K562 (cell line): Measurements from ENCODE around the gene OR6Y1. TPM values are rescaled to one million over a fixed set of nuclear protein-coding genes. Genes with fewer than 3 reads are reported as not detected.

Source experiments
- ATAC-seq: fragments of 200-7000 bp; cut with Tn5 transposase; 3 replicates; pipeline ENCODE4 v1.9.1; 2020; ENCODE audit warnings: moderate library complexity
- BruUV-seq: library from RNA; stranded (reverse); fragments of 400-500 nt; replicated peaks from 2 replicates; lab custom pipeline; 2021; lab: Mats Ljungman, UMichigan
- CTCF ChIA-PET: fragments of 300-600 bp; formaldehyde crosslinking; extraction: SDS; loops from one replicate; lab custom pipeline; 2021; ENCODE audit warnings: low intra/inter-chr PET ratio; lab: Yijun Ruan, JAX
- POLR2A ChIA-PET: fragments of 300-600, 350-650 bp; sonication (Branson Sonifier 250); formaldehyde crosslinking; extraction: SDS; loops from one replicate; lab custom pipeline; 2021; ENCODE audit warnings: antibody characterized with exemption, inconsistent platforms; lab: Yijun Ruan, JAX
- DNase-seq, 4 experiments: peaks; one replicate each; pipeline versions ENCODE4 v3.0.0 to v3.0.0-alpha.2; 2011 to 2018; ENCODE audit warnings: low spot score in 3 of 4, mixed read lengths in 3 of 4; ENCODE audit errors: extremely low read depth in 1 of 4
- FAIRE-seq: peaks from 2 replicates; lab custom pipeline; 2011; peaks lifted over from hg19 to GRCh38; lab: Jason Lieb, UNC
- H2AFZ ChIP-seq: 2 replicates; pipeline ENCODE4 v1.6.0; 2011; ENCODE audit warnings: low read depth, low read length, control low read depth, inconsistent platforms
- H3K27ac ChIP-seq: fragments of 200-600 bp; 3 replicates; pipeline ENCODE4 v1.8.0; 2011; ENCODE audit warnings: low read depth, mild to moderate bottlenecking, control low read depth, inconsistent platforms, low read length, moderate library complexity, mixed read lengths; ENCODE audit errors: extremely low read depth
- H3K27me3 ChIP-seq, 2 experiments: fragments of 300-600 bp in 1 of 2; 2 replicates in 1 of 2; 3 replicates in 1 of 2; pipeline versions ENCODE4 v1.6.0 to v1.8.0; 2011; ENCODE audit warnings: inconsistent platforms in 2 of 2, low read length in 2 of 2, mild to moderate bottlenecking in 1 of 2, mixed read lengths in 1 of 2, moderate library complexity in 1 of 2; ENCODE audit not compliant: control insufficient read depth in 2 of 2, insufficient read depth in 2 of 2
- H3K36me3 ChIP-seq: fragments of 300-600 bp; 3 replicates; pipeline ENCODE4 v1.8.0; 2011; ENCODE audit warnings: mild to moderate bottlenecking, low read length, inconsistent platforms; ENCODE audit not compliant: control insufficient read depth, insufficient read depth
- H3K4me1 ChIP-seq, 2 experiments: fragments of 200-600 bp in 1 of 2; replicated peaks in 1 of 2; 2 replicates in 1 of 2; 3 replicates in 1 of 2; pipeline versions ENCODE4 v1.5.1 to v1.8.0; 2011; ENCODE audit warnings: inconsistent platforms in 2 of 2, low read length in 2 of 2, mild to moderate bottlenecking in 1 of 2, mixed read lengths in 1 of 2, moderate library complexity in 1 of 2; ENCODE audit not compliant: control insufficient read depth in 2 of 2, insufficient read depth in 2 of 2
- H3K4me2 ChIP-seq: 2 replicates; pipeline ENCODE4 v1.6.1; 2011; ENCODE audit warnings: low read length, control low read depth, inconsistent platforms, mixed read lengths; ENCODE audit not compliant: insufficient read depth
- H3K4me3 ChIP-seq: fragments of 200-600 bp; sonication (generic), shearing (Covaris generic); 2 replicates; pipeline ENCODE4 v1.5.1; 2016; ENCODE audit warnings: control low read depth, inconsistent platforms
- H3K79me2 ChIP-seq: fragments of 200-600 bp; 3 replicates; pipeline ENCODE4 v1.8.0; 2011; ENCODE audit warnings: low read length, inconsistent platforms; ENCODE audit not compliant: control insufficient read depth, insufficient read depth
- H3K9ac ChIP-seq, 2 experiments: 2 replicates each; pipeline versions ENCODE4 v1.6.0 to v1.6.1; 2011; ENCODE audit warnings: low read depth in 2 of 2, low read length in 2 of 2, control low read depth in 1 of 2, inconsistent platforms in 1 of 2, mild to moderate bottlenecking in 1 of 2, mixed read lengths in 1 of 2; ENCODE audit not compliant: insufficient read depth in 1 of 2
- H3K9me1 ChIP-seq: one replicate; pipeline ENCODE4 v1.6.0; 2011; ENCODE audit warnings: inconsistent platforms, mild to moderate bottlenecking, low read length, moderate library complexity; ENCODE audit not compliant: control insufficient read depth, insufficient read depth
- H3K9me3 ChIP-seq: replicated peaks from 2 replicates; pipeline ENCODE4 v1.5.1; 2011; ENCODE audit warnings: low read depth, low read length, inconsistent platforms; ENCODE audit not compliant: control insufficient read depth, insufficient read depth
- H4K20me1 ChIP-seq: replicated peaks from 2 replicates; pipeline ENCODE4 v1.6.1; 2011; ENCODE audit warnings: low read length, inconsistent platforms, mixed read lengths; ENCODE audit not compliant: control insufficient read depth, insufficient read depth
- ETS2 ChIP-seq: IDR thresholded peaks from 2 replicates; pipeline ENCODE4 v1.6.1; 2016; ENCODE audit warnings: borderline replicate concordance, missing genetic modification characterization, mild to moderate bottlenecking, moderate library complexity, missing compliant biosample characterization; ENCODE audit not compliant: poor library complexity, severe bottlenecking
- HNRNPUL1 ChIP-seq: fragments of 200-400 bp; formaldehyde crosslinking; IDR thresholded peaks from 2 replicates; pipeline ENCODE4 v1.6.1; 2017; ENCODE audit warnings: low read length
- POLR3G ChIP-seq: IDR thresholded peaks from 2 replicates; pipeline ENCODE4 v1.6.1; 2011; ENCODE audit not compliant: insufficient read length, insufficient replicate concordance; ENCODE audit errors: extremely low read depth
- SAFB ChIP-seq: fragments of 200-400 bp; formaldehyde crosslinking; IDR thresholded peaks from 2 replicates; pipeline ENCODE4 v1.6.1; 2017; ENCODE audit warnings: low read depth, low read length, borderline replicate concordance
- WGBS: fragments of 100-300 bp; shearing (Covaris generic); methylation state at CpG from one replicate; pipeline ENCODE4 v1.1.6; 2016; ENCODE audit warnings: low coverage, mixed read lengths; ENCODE audit not compliant: insufficient coverage; ENCODE audit errors: missing lambda C conversion rate; 5-methylcytosine and 5-hydroxymethylcytosine counted together
- in situ Hi-C: fragments of 300-500 bp; cut with MboI; formaldehyde crosslinking; loops from 4 replicates; pipeline ENCODE4 v1.15.0; 2018; ENCODE audit warnings: inconsistent platforms, mixed read lengths
- intact Hi-C: fragments of 100-400 bp; cut with micrococcal nuclease; formaldehyde crosslinking; loops from 2 replicates; pipeline ENCODE4 v1.14.2; 2022
- polyA plus RNA-seq, 8 experiments: library from polyadenylated mRNA; depleted of rRNA in 4 of 8; stranded (reverse) in 5 of 8; unstranded in 3 of 8; fragments of >200 nt; fragmentation: Nextera tagmentation in 2 of 8; fragmentation: Illumina TruSeq in 1 of 8; extraction: Ambion mirVana in 2 of 8; extraction: Trizol in 1 of 8; gene quantifications; 2 replicates each; pipeline versions ENCODE4 v1.2.1 to v1.2.3, GENCODE V29; 2011 to 2014; ENCODE audit warnings: inconsistent platforms in 1 of 8, missing spikeins in 1 of 8
- total RNA-seq, 7 experiments: library from RNA; depleted of rRNA in 6 of 7; stranded (reverse); fragments of >200 nt in 6 of 7; fragmentation: Illumina TruSeq in 2 of 7; extraction: Trizol in 2 of 7; gene quantifications; 2 replicates each; pipeline versions ENCODE4 v1.2.1 to v1.2.3, GENCODE V29; 2011 to 2021; ENCODE audit warnings: low replicate concordance in 1 of 7
- TF ChIP-seq, protein P1 (sequence below), 2 experiments: fragments of 450-650 bp in 1 of 2; sonication (generic) in 1 of 2; formaldehyde crosslinking; conservative IDR thresholded peaks; 2 replicates each; pipeline versions ENCODE4 v1.4.0 to v1.8.1; 2020 to 2022; ENCODE audit warnings: mild to moderate bottlenecking in 1 of 2, missing genetic modification reagents in 1 of 2

OR6Y1 gene
- total and polyA plus RNA-seq, 9 of the 15 experiments (the other 6 are each of a cell fraction or from before 2014, with no cell fraction given) = not detected

DNA sequence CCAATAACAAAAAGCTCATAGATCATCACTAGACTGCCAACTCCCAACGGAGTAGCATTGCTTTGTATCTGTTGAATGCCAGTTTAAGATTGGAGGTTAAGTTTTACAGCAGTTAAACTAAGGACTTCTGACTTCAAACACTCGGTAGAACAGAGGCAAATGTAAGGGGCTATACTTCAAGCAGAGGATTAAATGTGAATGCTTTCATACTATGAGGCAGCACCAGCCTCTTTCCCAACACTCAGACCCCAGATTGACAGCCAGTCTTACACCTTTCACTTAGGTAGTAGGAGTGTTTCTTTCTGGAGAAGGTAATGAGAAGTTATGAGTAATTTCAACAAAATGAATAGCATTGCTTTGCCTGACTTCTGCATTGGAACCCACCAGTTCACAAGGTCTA, 59.4 kb downstream of the OR6Y1 start:
- no peak overlapping the region for H3K27ac ChIP-seq
- no peaks in the 10 kb centered on the region for H3K9me3 ChIP-seq
- no peak overlapping the region for H2AFZ ChIP-seq
- CTCF ChIA-PET = no interaction called here
- H3K4me1 ChIP-seq = no peaks in the 10 kb centered on the region
- no TSS peak for BruUV-seq
- no peaks in the 10 kb centered on the region for H3K27me3 ChIP-seq
- no peak overlapping the region for H3K4me2 ChIP-seq
- DNase-seq (no peak), FAIRE-seq (no peak), ATAC-seq (no peak)
- no peaks in the 10 kb centered on the region for H3K36me3 ChIP-seq
- H3K4me3 ChIP-seq = no peak overlapping the region
- H4K20me1 ChIP-seq = no peaks in the 10 kb centered on the region
- no peaks in the 10 kb centered on the region for H3K9me1 ChIP-seq
- POLR2A ChIA-PET = no interaction called here
- 0% methylated on average over 2 of the region's 2 CpGs for WGBS
- in situ Hi-C loops = no loop called here
- TF ChIP-seq POLR3G (no peak), ETS2 (tag) (no peak), HNRNPUL1 (no peak), SAFB (no peak)
- TF ChIP-seq, protein P1, sequence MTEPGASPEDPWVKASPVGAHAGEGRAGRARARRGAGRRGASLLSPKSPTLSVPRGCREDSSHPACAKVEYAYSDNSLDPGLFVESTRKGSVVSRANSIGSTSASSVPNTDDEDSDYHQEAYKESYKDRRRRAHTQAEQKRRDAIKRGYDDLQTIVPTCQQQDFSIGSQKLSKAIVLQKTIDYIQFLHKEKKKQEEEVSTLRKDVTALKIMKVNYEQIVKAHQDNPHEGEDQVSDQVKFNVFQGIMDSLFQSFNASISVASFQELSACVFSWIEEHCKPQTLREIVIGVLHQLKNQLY (CRISPR knock-in tag; conservative IDR thresholded peaks at IDR 0.05) = no peak
- H3K9ac ChIP-seq = no peak overlapping the region
- intact Hi-C loops = no loop called here
- no peaks in the 10 kb centered on the region for H3K79me2 ChIP-seq

Other genes starting within 250 kb of the OR6Y1 start
Only the 7 nearest of the 15 such genes appear.
- not detected in 2 replicates for gene OR10K2, start 128.2 kb downstream of the OR6Y1 start, total RNA-seq (2014; rRNA removed)
- not detected in 2 replicates for gene OR10K2, start 128.2 kb downstream of the OR6Y1 start, total RNA-seq (2014; rRNA removed; fragmentation: Illumina TruSeq; extraction: Trizol)
- not detected in 2 replicates for gene OR10K2, start 128.2 kb downstream of the OR6Y1 start, total RNA-seq (2015; rRNA removed; fragmentation: Illumina TruSeq; extraction: Trizol)
- gene OR10K2, start 128.2 kb downstream of the OR6Y1 start, total RNA-seq (2021) = not detected in 2 replicates
- not detected in 2 replicates for gene OR10K2, start 128.2 kb downstream of the OR6Y1 start, polyA plus RNA-seq (2011; rRNA removed)
- gene OR10K2, start 128.2 kb downstream of the OR6Y1 start, polyA plus RNA-seq (2014; fragmentation: Illumina TruSeq; extraction: Trizol) = not detected in 2 replicates
- not detected for gene OR10K2, start 128.2 kb downstream of the OR6Y1 start, polyA plus RNA-seq (2014; fragmentation: Nextera tagmentation; extraction: Ambion mirVana)
- not detected in 2 replicates for gene OR10K2, start 128.2 kb downstream of the OR6Y1 start, polyA plus RNA-seq (2014; rRNA removed)
- not detected in 2 replicates for gene OR10K1, start 92.6 kb downstream of the OR6Y1 start, total RNA-seq (2014; rRNA removed)
- gene OR10K1, start 92.6 kb downstream of the OR6Y1 start, total RNA-seq (2014; rRNA removed; fragmentation: Illumina TruSeq; extraction: Trizol) = not detected in 2 replicates
- not detected in 2 replicates for gene OR10K1, start 92.6 kb downstream of the OR6Y1 start, total RNA-seq (2015; rRNA removed; fragmentation: Illumina TruSeq; extraction: Trizol)
- not detected in 2 replicates for gene OR10K1, start 92.6 kb downstream of the OR6Y1 start, total RNA-seq (2021)
- gene OR10K1, start 92.6 kb downstream of the OR6Y1 start, polyA plus RNA-seq (2011; rRNA removed) = not detected in 2 replicates
- not detected in 2 replicates for gene OR10K1, start 92.6 kb downstream of the OR6Y1 start, polyA plus RNA-seq (2014; fragmentation: Illumina TruSeq; extraction: Trizol)
- not detected for gene OR10K1, start 92.6 kb downstream of the OR6Y1 start, polyA plus RNA-seq (2014; fragmentation: Nextera tagmentation; extraction: Ambion mirVana)
- not detected in 2 replicates for gene OR10K1, start 92.6 kb downstream of the OR6Y1 start, polyA plus RNA-seq (2014; rRNA removed)
- not detected in 2 replicates for gene OR10R2, start 82.2 kb downstream of the OR6Y1 start, total RNA-seq (2014; rRNA removed)
- gene OR10R2, start 82.2 kb downstream of the OR6Y1 start, total RNA-seq (2014; rRNA removed; fragmentation: Illumina TruSeq; extraction: Trizol) = not detected in 2 replicates
- gene OR10R2, start 82.2 kb downstream of the OR6Y1 start, total RNA-seq (2015; rRNA removed; fragmentation: Illumina TruSeq; extraction: Trizol) = not detected in 2 replicates
- gene OR10R2, start 82.2 kb downstream of the OR6Y1 start, total RNA-seq (2021) = not detected in 2 replicates
- gene OR10R2, start 82.2 kb downstream of the OR6Y1 start, polyA plus RNA-seq (2011; rRNA removed) = not detected in 2 replicates
- gene OR10R2, start 82.2 kb downstream of the OR6Y1 start, polyA plus RNA-seq (2014; fragmentation: Illumina TruSeq; extraction: Trizol) = not detected in 2 replicates
- gene OR10R2, start 82.2 kb downstream of the OR6Y1 start, polyA plus RNA-seq (2014; fragmentation: Nextera tagmentation; extraction: Ambion mirVana) = not detected
- gene OR10R2, start 82.2 kb downstream of the OR6Y1 start, polyA plus RNA-seq (2014; rRNA removed) = not detected in 2 replicates
- not detected in 2 replicates for gene OR6P1, start 16.2 kb upstream of the OR6Y1 start, total RNA-seq (2014; rRNA removed)
- not detected in 2 replicates for gene OR6P1, start 16.2 kb upstream of the OR6Y1 start, total RNA-seq (2014; rRNA removed; fragmentation: Illumina TruSeq; extraction: Trizol)
- not detected in 2 replicates for gene OR6P1, start 16.2 kb upstream of the OR6Y1 start, total RNA-seq (2015; rRNA removed; fragmentation: Illumina TruSeq; extraction: Trizol)
- gene OR6P1, start 16.2 kb upstream of the OR6Y1 start, total RNA-seq (2021) = not detected in 2 replicates
- not detected in 2 replicates for gene OR6P1, start 16.2 kb upstream of the OR6Y1 start, polyA plus RNA-seq (2011; rRNA removed)
- gene OR6P1, start 16.2 kb upstream of the OR6Y1 start, polyA plus RNA-seq (2014; fragmentation: Illumina TruSeq; extraction: Trizol) = not detected in 2 replicates
- not detected for gene OR6P1, start 16.2 kb upstream of the OR6Y1 start, polyA plus RNA-seq (2014; fragmentation: Nextera tagmentation; extraction: Ambion mirVana)
- not detected in 2 replicates for gene OR6P1, start 16.2 kb upstream of the OR6Y1 start, polyA plus RNA-seq (2014; rRNA removed)
- gene OR10X1, start 25.5 kb upstream of the OR6Y1 start, total RNA-seq (2014; rRNA removed) = not detected in 2 replicates
- gene OR10X1, start 25.5 kb upstream of the OR6Y1 start, total RNA-seq (2014; rRNA removed; fragmentation: Illumina TruSeq; extraction: Trizol) = not detected in 2 replicates
- not detected in 2 replicates for gene OR10X1, start 25.5 kb upstream of the OR6Y1 start, total RNA-seq (2015; rRNA removed; fragmentation: Illumina TruSeq; extraction: Trizol)
- gene OR10X1, start 25.5 kb upstream of the OR6Y1 start, total RNA-seq (2021) = not detected in 2 replicates
- gene OR10X1, start 25.5 kb upstream of the OR6Y1 start, polyA plus RNA-seq (2011; rRNA removed) = not detected in 2 replicates
- gene OR10X1, start 25.5 kb upstream of the OR6Y1 start, polyA plus RNA-seq (2014; fragmentation: Illumina TruSeq; extraction: Trizol) = not detected in 2 replicates
- gene OR10X1, start 25.5 kb upstream of the OR6Y1 start, polyA plus RNA-seq (2014; fragmentation: Nextera tagmentation; extraction: Ambion mirVana) = not detected
- gene OR10X1, start 25.5 kb upstream of the OR6Y1 start, polyA plus RNA-seq (2014; rRNA removed) = not detected in 2 replicates
- gene OR10Z1, start 50.9 kb upstream of the OR6Y1 start, total RNA-seq (2014; rRNA removed) = 0.04 TPM in 1 of 2 replicates, not detected in the other
- gene OR10Z1, start 50.9 kb upstream of the OR6Y1 start, total RNA-seq (2014; rRNA removed; fragmentation: Illumina TruSeq; extraction: Trizol) = not detected in 2 replicates
- not detected in 2 replicates for gene OR10Z1, start 50.9 kb upstream of the OR6Y1 start, total RNA-seq (2015; rRNA removed; fragmentation: Illumina TruSeq; extraction: Trizol)
- not detected in 2 replicates for gene OR10Z1, start 50.9 kb upstream of the OR6Y1 start, total RNA-seq (2021)
- gene OR10Z1, start 50.9 kb upstream of the OR6Y1 start, polyA plus RNA-seq (2011; rRNA removed) = 0.01 TPM in 1 of 2 replicates, not detected in the other
- not detected in 2 replicates for gene OR10Z1, start 50.9 kb upstream of the OR6Y1 start, polyA plus RNA-seq (2014; fragmentation: Illumina TruSeq; extraction: Trizol)
- under 1 TPM; 0.69 to 0.94 TPM for gene OR10Z1, start 50.9 kb upstream of the OR6Y1 start, polyA plus RNA-seq (2014; fragmentation: Nextera tagmentation; extraction: Ambion mirVana)
- gene OR10Z1, start 50.9 kb upstream of the OR6Y1 start, polyA plus RNA-seq (2014; rRNA removed) = 0.01 and 0.08 TPM in 2 replicates
- 36.5 and 39.3 TPM in 2 replicates for gene SPTA1, start 132.3 kb upstream of the OR6Y1 start, total RNA-seq (2014; rRNA removed)
- gene SPTA1, start 132.3 kb upstream of the OR6Y1 start, total RNA-seq (2014; rRNA removed; fragmentation: Illumina TruSeq; extraction: Trizol) = 62.1 and 65.2 TPM in 2 replicates
- 45.5 and 48.5 TPM in 2 replicates for gene SPTA1, start 132.3 kb upstream of the OR6Y1 start, total RNA-seq (2015; rRNA removed; fragmentation: Illumina TruSeq; extraction: Trizol)
- 44.3 and 45.9 TPM in 2 replicates for gene SPTA1, start 132.3 kb upstream of the OR6Y1 start, total RNA-seq (2021)
- gene SPTA1, start 132.3 kb upstream of the OR6Y1 start, polyA plus RNA-seq (2011; rRNA removed) = 48.4 and 53.2 TPM in 2 replicates
- 36.2 and 44.8 TPM in 2 replicates for gene SPTA1, start 132.3 kb upstream of the OR6Y1 start, polyA plus RNA-seq (2014; fragmentation: Illumina TruSeq; extraction: Trizol)
- 10 to 100 TPM; 11.0 to 21.6 TPM for gene SPTA1, start 132.3 kb upstream of the OR6Y1 start, polyA plus RNA-seq (2014; fragmentation: Nextera tagmentation; extraction: Ambion mirVana)
- 47.5 and 50.7 TPM in 2 replicates for gene SPTA1, start 132.3 kb upstream of the OR6Y1 start, polyA plus RNA-seq (2014; rRNA removed)